Left lung (tissue), 10 donors: ENCODE results near the gene TBC1D9. TPM values are rescaled to one million over a fixed set of nuclear protein-coding genes. Genes with fewer than 3 reads are reported as not detected.

ENCODE experiments used
- ATAC-seq: fragments of 200-7000 bp; cut with Tn5 transposase; one replicate; pipeline ENCODE4 v1.9.1; 2020; ENCODE audit warnings: moderate library complexity
- DNase-seq, 4 donors: peaks; one replicate each; pipeline ENCODE4 v3.0.0-alpha.2; 2013 to 2020
- H3K27ac ChIP-seq, 2 donors: fragments of 200-600 bp; sonication (generic) in 1 of 2; one replicate each; pipeline versions ENCODE4 v1.5.0 to v1.8.0; 2020 to 2021
- H3K27me3 ChIP-seq, 2 donors: fragments of 200-600 bp; sonication (generic) in 1 of 2; one replicate each; pipeline versions ENCODE4 v1.5.0 to v1.8.0; 2020 to 2021
- H3K36me3 ChIP-seq, 2 donors: fragments of 200-600 bp; sonication (generic) in 1 of 2; one replicate each; pipeline versions ENCODE4 v1.5.0 to v1.8.0; 2020 to 2021
- H3K4me1 ChIP-seq, 2 donors: fragments of 200-600 bp; one replicate each; pipeline ENCODE4 v1.8.0; 2021
- H3K4me3 ChIP-seq, 2 donors: fragments of 200-600 bp; sonication (generic) in 1 of 2; one replicate each; pipeline versions ENCODE4 v1.5.0 to v1.8.0; 2020 to 2021; ENCODE audit warnings: mild to moderate bottlenecking in 1 of 2
- H3K9me3 ChIP-seq, 2 donors: fragments of 200-600 bp; sonication (generic) in 1 of 2; one replicate each; pipeline versions ENCODE4 v1.5.0 to v1.8.0; 2020 to 2021
- CTCF ChIP-seq, 2 donors: fragments of 200-600 bp; sonication (generic) in 1 of 2; IDR thresholded peaks; one replicate each; pipeline versions ENCODE4 v1.5.0 to v1.8.0; 2021; ENCODE audit warnings: antibody characterized with exemption in 2 of 2
- intact Hi-C, 2 donors: fragments of 100-400 bp; cut with DNase I; formaldehyde crosslinking; loops; one replicate each; pipeline versions ENCODE4 v1.11.2 to v1.14.2; 2022
- polyA plus RNA-seq, 6 donors: library from polyadenylated mRNA; unstranded; fragments of 120-200 nt; gene quantifications; one replicate each; pipeline ENCODE4 v1.2.1, GENCODE V29; 2013; ENCODE audit not compliant: insufficient read length in 6 of 6
- total RNA-seq, 2 donors: library from RNA; stranded (reverse); fragmentation: NEBNext Ultra II Directional; extraction: Animal tissue kit (Norgen Biotek cat#: 25700); gene quantifications; one replicate each; pipeline ENCODE4 v1.2.1, GENCODE V29; 2021
- donor health status: DM: no; HTN: yes; CAD: no.
- donor health status: DM: no; HTN: no; CAD: no.

The TBC1D9 gene
- total and polyA plus RNA-seq, 8 donors: 27.7 to 35.7 (median 32.3) TPM

- Histone ChIP-seq H3K9me3 (no peaks in the 10 kb centered on the region), H3K27me3 (no peaks in the 10 kb centered on the region), H3K36me3 (no peaks in the 10 kb centered on the region), H3K4me1 (peaks cover 0 to 11% of the 10 kb centered on the region in 2 donors), H3K4me3 (no peak overlapping the region), H3K27ac (no peak overlapping the region)
- DNase-seq (no peak), ATAC-seq (no peak)
- TF ChIP-seq CTCF (IDR thresholded peaks at IDR 0.05): no peak
- intact Hi-C loops: no loop called here
Measured at GRCh38 chr4:140688711-140689598, 67.2 kb downstream of the TBC1D9 start.

- H3K4me3 ChIP-seq: no peak overlapping the region
- no peak for TF ChIP-seq CTCF (IDR thresholded peaks at IDR 0.05)
- no peak for DNase-seq
- H3K36me3 ChIP-seq: no peaks in the 10 kb centered on the region
- ATAC-seq: no peak
- no peak overlapping the region for H3K27ac ChIP-seq
- intact Hi-C loops: no loop called here
- H3K9me3 ChIP-seq: no peaks in the 10 kb centered on the region
- H3K4me1 ChIP-seq: peaks cover 0 to 6% of the 10 kb centered on the region in 2 donors
- no peaks in the 10 kb centered on the region for H3K27me3 ChIP-seq
Measured at GRCh38 chr4:140686796-140687195, 69.4 kb downstream of the TBC1D9 start.

- no peak overlapping the region for H3K4me3 ChIP-seq
- ATAC-seq: no peak
- no peaks in the 10 kb centered on the region for H3K9me3 ChIP-seq
- intact Hi-C loops: no loop called here
- TF ChIP-seq CTCF (IDR thresholded peaks at IDR 0.05): no peak
- H3K27me3 ChIP-seq: no peaks in the 10 kb centered on the region
- H3K4me1 ChIP-seq: no peaks in the 10 kb centered on the region
- no peak for DNase-seq
- H3K36me3 ChIP-seq: no peaks in the 10 kb centered on the region
- no peak overlapping the region for H3K27ac ChIP-seq
Measured at GRCh38 chr4:140684314-140684713, 71.9 kb downstream of the TBC1D9 start.

GRCh38 chr4:140681201-140681600 is 75.0 kb downstream of the TBC1D9 start:
- Histone ChIP-seq H3K9me3 (no peaks in the 10 kb centered on the region), H3K4me3 (no peak overlapping the region), H3K36me3 (peaks cover 0 to 17% of the 10 kb centered on the region in 2 donors), H3K27me3 (no peaks in the 10 kb centered on the region), H3K27ac (no peak overlapping the region), H3K4me1 (no peaks in the 10 kb centered on the region)
- ATAC-seq (no peak), DNase-seq (no peak)
- intact Hi-C loops: no loop called here
- TF ChIP-seq CTCF (IDR thresholded peaks at IDR 0.05): no peak

GRCh38 chr4:140680686-140681085 is 75.5 kb downstream of the TBC1D9 start:
- DNase-seq (no peak), ATAC-seq (no peak)
- H3K36me3 ChIP-seq: peaks cover 0 to 22% of the 10 kb centered on the region in 2 donors
- H3K27me3 ChIP-seq: no peaks in the 10 kb centered on the region
- intact Hi-C loops: no loop called here
- no peak overlapping the region for H3K4me3 ChIP-seq
- TF ChIP-seq CTCF (IDR thresholded peaks at IDR 0.05): no peak
- no peak overlapping the region for H3K27ac ChIP-seq
- H3K4me1 ChIP-seq: no peaks in the 10 kb centered on the region
- H3K9me3 ChIP-seq: no peaks in the 10 kb centered on the region
